DMS153 (cell line): ENCODE results near the gene PDK3.

Source experiments
- DNase-seq: peaks from one replicate; lab custom pipeline; 2025; lab: John Stamatoyannopoulos, UW

Gene PDK3

DNA sequence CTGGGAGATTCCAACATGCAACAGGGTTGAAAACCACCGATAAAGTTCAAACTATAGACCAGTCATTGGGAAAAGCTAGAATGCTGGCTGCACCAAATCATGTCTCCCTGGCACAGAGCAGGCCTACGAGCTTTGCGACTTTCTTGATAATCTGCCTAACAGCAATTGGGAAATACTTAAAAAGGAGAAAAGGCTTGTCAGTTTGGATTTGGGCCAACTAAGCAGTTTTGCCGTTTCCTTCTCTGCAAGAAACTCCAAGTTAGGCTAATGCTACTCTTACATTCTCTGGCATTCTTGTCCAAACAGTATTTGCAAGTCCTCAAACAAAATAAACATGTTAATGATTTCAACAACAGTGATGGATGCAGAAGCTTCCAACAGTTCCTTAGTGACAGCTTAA lies 87.9 kb downstream of the PDK3 start:
- no peak for DNase-seq

DNA sequence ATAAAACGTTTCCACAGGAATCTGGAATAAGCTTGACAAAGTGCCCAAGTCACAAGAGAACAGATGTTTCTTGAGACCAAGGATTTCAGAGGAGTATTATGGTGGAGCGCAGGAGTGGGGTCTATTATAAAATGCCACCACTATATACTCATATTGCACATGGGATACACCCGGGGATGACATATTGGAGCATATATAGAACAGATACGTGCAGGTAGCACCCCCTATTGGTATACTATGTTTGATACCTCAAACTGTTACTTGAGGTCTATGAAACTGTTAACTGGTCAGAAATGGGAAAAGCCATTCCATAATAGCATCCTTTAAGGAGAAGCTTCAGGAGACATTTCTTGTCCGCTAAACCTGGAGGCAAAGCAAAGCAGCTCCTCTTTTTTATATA lies 96.0 kb downstream of the PDK3 start:
- DNase-seq: no peak

- no peak for DNase-seq
Measured at GRCh38 chrX:24563291-24564010, 98.4 kb downstream of the PDK3 start.

GRCh38 chrX:24566240-24566639 lies 101.2 kb downstream of the PDK3 start:
- DNase-seq: no peak

GRCh38 chrX:24567169-24567568 lies 102.1 kb downstream of the PDK3 start:
- no peak for DNase-seq

DNA sequence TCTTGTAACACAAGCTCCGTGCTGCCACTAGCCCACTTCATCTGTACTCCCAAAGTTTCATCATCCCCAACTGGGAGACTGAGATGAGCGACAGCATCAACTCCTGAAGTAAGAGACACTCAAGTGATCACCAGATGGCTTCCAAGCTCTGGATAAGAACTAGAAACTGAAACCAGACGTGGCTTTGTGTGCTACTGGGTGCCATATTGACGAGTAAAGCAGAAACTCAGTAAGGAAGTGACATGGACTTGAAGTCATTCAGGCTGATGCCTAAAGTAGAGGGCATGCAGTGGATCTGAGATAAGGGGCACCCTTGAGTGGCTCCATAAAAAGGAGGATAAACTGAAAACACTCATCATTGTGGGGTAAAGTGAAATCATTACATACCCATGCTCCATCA lies 109.7 kb downstream of the PDK3 start:
- DNase-seq: no peak

GRCh38 chrX:24575496-24575895 lies 110.4 kb downstream of the PDK3 start:
- no peak for DNase-seq

DNA sequence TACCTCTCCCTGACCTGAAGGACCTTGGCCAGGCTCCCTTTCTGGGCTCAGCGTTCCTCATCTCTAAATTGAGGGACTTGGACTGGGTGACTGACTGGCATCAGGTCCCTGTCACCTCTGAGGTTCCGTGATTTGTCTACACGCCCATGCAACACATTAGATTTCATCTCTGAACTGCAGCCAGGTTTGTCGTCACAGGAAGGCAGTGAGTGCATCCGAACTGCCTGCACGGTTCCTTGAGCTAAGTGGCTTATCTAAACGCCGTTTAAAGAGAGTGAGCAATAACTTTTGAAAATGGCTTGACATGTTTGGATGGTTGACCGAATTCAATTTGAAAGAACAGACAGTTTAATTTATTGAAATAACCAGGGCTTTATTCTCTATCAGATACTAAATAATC lies 112.0 kb downstream of the PDK3 start:
- no peak for DNase-seq
